ENCODE results near the gene P3H2. TPM values are rescaled to one million over a fixed set of nuclear protein-coding genes. Genes with fewer than 3 reads are reported as not detected.
"Not testable (repeated sequence)": the region's sequence is repeated elsewhere in the genome, so short reads cannot be mapped to it uniquely, and the experiment has no call there.

Gene P3H2
- polyA plus RNA-seq, 4 donors = 38.7 to 106 (median 96.4) TPM

GRCh38 chr3:190089711-190090110 is 31.0 kb downstream of the P3H2 start:
- DNase-seq (ENCODE audit: low read depth in 4 of 4, low spot score in 3 of 4) = no peak

- no peak for DNase-seq (ENCODE audit: low read depth in 4 of 4, low spot score in 3 of 4)
These were observed 31.8 kb downstream of the P3H2 start for GRCh38 chr3:190088890-190089289.

GRCh38 chr3:190086191-190086590 is 34.5 kb downstream of the P3H2 start:
- DNase-seq (ENCODE audit: low read depth in 4 of 4, low spot score in 3 of 4) = no peak

GRCh38 chr3:190084983-190085382 is 35.7 kb downstream of the P3H2 start:
- DNase-seq (ENCODE audit: low read depth in 4 of 4, low spot score in 3 of 4) = no peak

DNA sequence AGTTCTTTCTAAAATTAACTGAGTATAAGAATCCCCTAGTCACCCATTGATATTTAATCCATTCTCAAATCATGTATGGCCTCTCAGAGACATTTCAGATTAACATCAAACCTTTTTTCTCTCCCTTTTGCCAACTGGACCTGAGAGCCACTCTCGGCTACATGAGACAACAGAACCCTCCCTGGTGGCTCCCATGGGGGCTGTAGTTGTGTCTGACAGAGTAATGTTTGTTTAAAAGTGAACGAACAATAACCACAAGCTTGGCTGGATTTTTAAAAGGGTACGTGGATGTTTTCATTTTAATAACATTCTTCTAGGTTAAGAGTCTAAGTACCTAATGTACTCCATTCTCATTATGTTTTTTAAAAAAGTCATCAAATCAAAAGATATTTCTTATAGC is 37.1 kb downstream of the P3H2 start:
- no peak for DNase-seq (ENCODE audit: low read depth in 4 of 4, low spot score in 3 of 4)

DNA sequence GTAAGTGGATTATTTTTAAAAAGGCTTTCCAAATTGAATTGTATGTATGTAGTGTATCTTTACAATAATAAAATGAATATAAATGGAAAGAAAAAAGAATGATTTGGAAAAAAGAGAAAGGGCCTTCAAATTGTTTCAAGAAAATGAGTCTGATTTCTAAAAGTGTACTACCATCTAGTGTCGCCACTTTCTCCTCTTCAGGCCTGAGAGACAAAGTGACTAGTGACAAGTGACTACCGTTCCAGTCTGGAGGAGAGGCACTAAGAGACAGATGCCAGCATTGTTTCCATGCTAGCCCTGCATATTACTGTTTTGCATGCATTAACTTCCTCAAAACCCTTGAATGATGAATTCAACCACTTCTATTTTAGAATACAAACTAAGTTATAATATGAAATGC is 39.3 kb downstream of the P3H2 start:
- DNase-seq (ENCODE audit: low read depth in 4 of 4, low spot score in 3 of 4) = no peak

GRCh38 chr3:190079173-190079572 is 41.5 kb downstream of the P3H2 start:
- DNase-seq (ENCODE audit: low read depth in 4 of 4, low spot score in 3 of 4) = not testable (repeated sequence)

- no peak for DNase-seq (ENCODE audit: low read depth in 4 of 4, low spot score in 3 of 4)
These were observed 43.2 kb downstream of the P3H2 start for GRCh38 chr3:190077395-190078045.

- peak in 1 of 4 donors; percentile 77 for DNase-seq (ENCODE audit: low read depth in 4 of 4, low spot score in 3 of 4)
These were observed 43.9 kb downstream of the P3H2 start for GRCh38 chr3:190076601-190077394.

- no peak for DNase-seq (ENCODE audit: low read depth in 4 of 4, low spot score in 3 of 4)
These were observed 44.6 kb downstream of the P3H2 start for GRCh38 chr3:190076136-190076535.

GRCh38 chr3:190074817-190075216 is 45.9 kb downstream of the P3H2 start:
- no peak for DNase-seq (ENCODE audit: low read depth in 4 of 4, low spot score in 3 of 4)

DNA sequence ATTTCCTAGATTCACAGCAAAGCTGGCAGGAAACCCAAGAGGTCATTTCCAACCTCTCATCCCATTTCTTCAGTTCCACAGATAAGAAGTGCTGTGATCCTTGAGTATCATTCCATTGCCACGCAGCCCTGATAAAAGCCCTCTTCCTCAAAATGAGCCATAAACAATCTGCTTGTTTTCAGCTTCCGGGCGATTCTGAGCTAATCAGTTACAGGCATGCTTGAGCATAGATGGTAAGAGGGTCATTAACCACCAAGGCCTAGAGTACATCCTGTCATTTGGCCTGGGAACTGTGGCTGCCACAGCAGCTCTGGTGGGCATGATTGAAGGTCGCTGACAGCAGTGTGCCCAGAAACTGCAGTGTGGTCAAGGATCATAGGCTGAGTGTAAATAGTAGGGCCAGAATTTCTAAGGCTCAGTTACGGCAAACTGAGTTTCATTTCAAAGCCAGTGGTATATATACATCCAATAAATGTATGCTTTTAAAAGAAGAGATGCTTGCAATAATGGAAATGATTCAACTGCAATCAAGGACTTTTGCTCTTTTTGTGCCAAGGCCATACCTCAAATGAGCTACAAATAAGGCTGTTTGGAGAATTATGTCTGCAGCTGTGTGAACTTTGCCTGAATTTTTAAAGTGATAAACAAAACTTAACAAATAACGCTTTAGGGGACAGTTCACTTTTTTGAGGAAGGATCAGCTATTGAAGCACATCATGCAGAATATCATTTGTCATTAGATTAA is 47.3 kb downstream of the P3H2 start:
- peak in 1 of 4 donors; percentile 76 for DNase-seq (ENCODE audit: low read depth in 4 of 4, low spot score in 3 of 4)

- DNase-seq (ENCODE audit: low read depth in 4 of 4, low spot score in 3 of 4) = no peak
These were observed 47.8 kb downstream of the P3H2 start for GRCh38 chr3:190072856-190073255.

DNA sequence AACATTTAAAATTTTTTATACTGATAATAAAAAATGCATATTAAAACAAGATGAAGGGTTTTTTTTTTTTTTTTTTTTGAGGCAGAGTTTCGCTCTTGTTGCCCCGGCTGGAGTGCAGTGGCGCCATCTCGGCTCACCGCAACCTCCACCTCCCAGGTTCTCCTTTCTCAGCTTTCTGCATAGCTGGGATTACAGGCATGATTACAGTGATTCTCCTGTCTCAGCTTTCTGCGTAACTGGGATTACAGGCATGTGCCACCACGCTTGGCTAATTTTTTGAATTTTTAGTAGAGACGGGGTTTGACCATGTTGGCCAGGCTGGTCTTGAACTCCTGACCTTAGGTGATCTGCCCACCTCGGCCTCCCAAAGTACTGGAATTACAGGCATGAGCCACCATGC is 48.8 kb downstream of the P3H2 start:
- not testable (repeated sequence) for DNase-seq (ENCODE audit: low read depth in 4 of 4, low spot score in 3 of 4)

DNA sequence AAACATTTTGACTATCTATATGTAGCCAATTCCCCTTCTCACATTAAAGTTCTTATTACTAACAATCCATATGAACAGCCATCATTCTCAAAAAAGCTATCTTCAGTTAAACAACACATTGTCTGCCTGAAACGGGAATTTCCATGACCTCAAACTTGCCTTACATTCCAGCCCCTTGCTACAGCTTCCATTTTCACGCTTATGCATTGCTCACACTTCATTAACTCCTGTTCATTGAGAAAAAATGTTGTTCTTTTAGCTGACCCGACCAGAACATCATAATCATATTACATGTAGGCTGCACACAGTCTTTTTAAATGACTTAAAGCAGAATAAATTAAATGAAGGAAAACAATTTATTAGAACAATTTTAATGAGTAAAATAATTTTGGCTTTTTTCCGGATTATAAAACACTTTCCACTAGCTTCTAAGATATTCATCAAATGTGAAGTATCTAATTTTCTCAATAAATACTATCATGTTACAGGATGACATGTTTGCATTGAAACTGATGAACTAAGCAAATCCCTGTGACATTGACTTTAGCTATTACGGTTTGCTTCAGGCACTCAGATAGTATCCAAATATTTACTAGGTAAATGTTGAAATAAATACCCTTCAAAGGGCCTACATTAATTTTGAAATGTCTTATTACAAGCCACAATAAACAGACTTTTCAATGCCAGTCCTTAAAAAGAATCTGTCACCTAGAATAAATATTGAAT is 49.9 kb downstream of the P3H2 start:
- no peak for DNase-seq (ENCODE audit: low read depth in 4 of 4, low spot score in 3 of 4)

DNA sequence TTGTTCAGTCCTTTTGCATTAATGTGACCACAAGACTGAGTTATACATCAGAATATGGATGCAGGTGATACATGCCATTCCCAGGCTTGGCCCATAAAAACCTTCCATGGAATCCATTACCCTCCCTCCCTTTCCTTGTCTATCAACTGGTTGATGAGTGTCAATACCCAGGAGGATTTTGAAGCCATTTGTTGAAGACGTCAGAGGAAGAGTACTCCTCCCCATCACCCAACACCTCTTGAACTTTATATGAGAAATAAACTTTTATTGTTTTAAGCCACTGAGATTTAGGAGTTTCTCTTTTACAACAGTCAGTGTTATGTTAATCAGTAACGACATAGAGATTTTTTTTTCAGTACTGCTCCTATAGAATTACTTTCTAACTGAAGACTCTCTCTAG is 55.5 kb downstream of the P3H2 start:
- no peak for DNase-seq (ENCODE audit: low read depth in 4 of 4, low spot score in 3 of 4)

- no peak for DNase-seq (ENCODE audit: low read depth in 4 of 4, low spot score in 3 of 4)
These were observed 56.0 kb downstream of the P3H2 start for GRCh38 chr3:190064659-190065058.

DNA sequence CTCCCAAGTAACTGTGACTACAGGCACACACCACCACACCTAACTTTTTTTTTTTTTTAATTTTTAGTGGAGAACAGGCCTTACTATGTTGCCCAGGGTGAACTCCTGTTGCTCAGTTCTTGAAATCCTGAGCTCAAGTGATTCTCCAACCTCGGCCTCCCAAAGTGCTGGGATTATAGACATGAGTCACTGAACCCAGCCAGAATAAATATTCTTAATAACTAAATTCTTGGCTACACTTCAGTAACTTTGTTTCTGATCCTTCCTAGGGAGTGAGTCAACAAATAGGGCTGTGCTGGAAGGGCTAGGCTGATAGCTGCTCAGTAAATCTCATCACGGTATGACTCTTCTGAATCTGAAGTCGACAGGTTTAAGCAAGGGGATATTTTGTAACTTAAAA is 56.6 kb downstream of the P3H2 start:
- DNase-seq (ENCODE audit: low read depth in 4 of 4, low spot score in 3 of 4) = no peak

DNA sequence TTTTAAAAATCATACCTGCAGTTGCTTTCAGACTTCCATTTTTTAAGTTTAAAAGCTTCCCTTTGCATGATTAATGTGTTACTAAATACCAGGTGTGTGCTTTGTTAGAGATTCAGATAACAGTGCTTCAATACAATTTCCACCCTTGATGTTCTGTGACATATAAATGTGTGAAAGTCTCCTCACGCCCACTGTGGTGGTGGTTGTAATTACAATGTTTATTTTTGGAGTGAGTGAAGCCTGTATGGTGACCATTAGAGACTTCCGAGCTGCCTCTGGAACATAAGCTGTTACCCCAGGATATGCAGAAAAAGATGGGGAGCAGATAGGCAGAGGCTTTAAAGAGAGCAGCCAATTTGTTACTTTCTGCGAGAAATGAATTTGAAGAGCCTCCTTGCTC is 57.2 kb downstream of the P3H2 start:
- DNase-seq (ENCODE audit: low read depth in 4 of 4, low spot score in 3 of 4) = no peak

DNA sequence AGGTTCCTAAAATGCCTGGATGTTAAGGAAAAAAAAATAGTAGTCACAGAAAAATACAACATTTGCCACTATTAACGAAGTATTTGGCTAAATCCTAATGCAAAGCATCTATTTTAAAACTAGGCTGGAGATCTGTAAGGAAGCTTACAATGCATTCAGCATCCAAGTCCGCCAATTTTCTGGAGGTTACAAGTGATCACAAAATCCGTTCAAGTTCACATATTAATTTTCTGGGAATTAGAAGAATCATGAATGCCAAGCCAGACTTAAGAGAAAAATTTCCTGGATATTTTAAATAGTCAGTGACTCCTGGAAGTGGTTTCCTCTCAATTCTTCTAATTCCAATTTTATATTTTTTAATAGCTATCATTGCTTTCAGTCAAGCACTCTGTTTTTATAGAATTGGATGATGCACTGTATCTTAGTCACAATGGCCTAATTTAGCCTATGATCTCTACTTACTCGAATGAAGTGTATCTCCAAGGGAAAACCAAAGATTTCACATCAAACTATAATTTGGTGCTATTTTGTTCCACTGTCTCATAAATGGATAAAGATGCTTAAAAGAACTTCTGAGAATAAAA is 60.4 kb downstream of the P3H2 start:
- DNase-seq (ENCODE audit: low read depth in 4 of 4, low spot score in 3 of 4) = no peak

DNA sequence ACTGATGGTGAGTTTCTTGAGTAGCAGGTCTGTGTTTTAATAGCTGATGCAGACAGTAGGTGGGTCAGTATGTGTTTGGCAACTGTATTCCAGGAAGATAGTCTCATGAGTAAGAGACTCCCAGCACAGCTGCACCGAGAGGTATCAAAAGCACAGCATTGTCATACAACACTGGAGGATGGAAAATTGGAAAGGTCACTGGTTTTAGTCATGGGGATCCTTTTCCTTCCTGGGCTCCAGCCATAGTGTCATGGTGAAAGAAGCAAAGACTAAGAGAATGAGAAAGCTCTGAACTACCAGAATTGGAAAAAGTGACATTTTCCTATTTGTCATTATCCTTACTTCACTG is 61.5 kb downstream of the P3H2 start:
- no peak for DNase-seq (ENCODE audit: low read depth in 4 of 4, low spot score in 3 of 4)

All from left renal pelvis (tissue), 4 donors.